ENCODE results near the gene OAS1.
A peak's percentile ranks its signal among the peaks of the same experiment; 100 is the strongest.

Gene OAS1

DNA sequence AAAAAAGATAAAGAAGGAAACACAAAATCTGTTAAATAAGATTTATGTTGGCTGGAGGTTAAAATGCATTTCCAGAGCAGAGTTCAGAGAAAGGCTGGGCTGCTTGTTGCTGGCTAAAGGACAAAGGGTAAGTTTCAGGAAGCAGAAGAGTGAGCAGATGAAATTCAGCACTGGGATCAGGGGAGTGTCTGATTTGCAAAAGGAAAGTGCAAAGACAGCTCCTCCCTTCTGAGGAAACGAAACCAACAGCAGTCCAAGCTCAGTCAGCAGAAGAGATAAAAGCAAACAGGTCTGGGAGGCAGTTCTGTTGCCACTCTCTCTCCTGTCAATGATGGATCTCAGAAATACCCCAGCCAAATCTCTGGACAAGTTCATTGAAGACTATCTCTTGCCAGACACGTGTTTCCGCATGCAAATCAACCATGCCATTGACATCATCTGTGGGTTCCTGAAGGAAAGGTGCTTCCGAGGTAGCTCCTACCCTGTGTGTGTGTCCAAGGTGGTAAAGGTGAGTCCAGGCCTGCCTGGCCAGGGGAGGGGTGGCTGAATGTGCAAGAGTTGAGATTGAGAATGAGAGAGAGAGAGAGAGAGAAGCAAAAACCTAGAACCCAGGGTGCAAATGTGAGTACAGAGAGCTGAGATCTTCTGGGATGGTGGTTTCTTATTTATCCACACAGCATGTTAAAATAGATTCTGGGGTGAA, at the start of gene OAS1:
TSS of gene OAS1 (plus strand) at position 251 of the 703 bp plus-strand sequence. CDS start at position 329, 78 bp downstream.
- Histone ChIP-seq H3K27me3 (ENCODE audit: low read depth, low read length) (no peaks in the 10 kb centered on the region), H3K27ac (ENCODE audit: low read length) (peak within 1 kb of the TSS; percentile 89), H3K36me3 (ENCODE audit: control insufficient read depth in 1 of 2, insufficient read depth in 2 of 2, low read length in 2 of 2) (peaks cover 3 to 11% of the 10 kb centered on the region in 2 donors), H3K4me1 (ENCODE audit: control insufficient read depth in 1 of 2, insufficient read depth in 2 of 2, low read length in 2 of 2) (peaks cover 7 to 25% of the 10 kb centered on the region in 2 donors), H3K4me3 (ENCODE audit: low read depth in 1 of 2, low read length in 2 of 2) (peak within 1 kb of the TSS; percentile 55 to 87), H3K9me3 (ENCODE audit: control insufficient read depth in 1 of 2, low read length in 2 of 2) (peaks cover 0 to 8% of the 10 kb centered on the region in 2 donors)

DNA sequence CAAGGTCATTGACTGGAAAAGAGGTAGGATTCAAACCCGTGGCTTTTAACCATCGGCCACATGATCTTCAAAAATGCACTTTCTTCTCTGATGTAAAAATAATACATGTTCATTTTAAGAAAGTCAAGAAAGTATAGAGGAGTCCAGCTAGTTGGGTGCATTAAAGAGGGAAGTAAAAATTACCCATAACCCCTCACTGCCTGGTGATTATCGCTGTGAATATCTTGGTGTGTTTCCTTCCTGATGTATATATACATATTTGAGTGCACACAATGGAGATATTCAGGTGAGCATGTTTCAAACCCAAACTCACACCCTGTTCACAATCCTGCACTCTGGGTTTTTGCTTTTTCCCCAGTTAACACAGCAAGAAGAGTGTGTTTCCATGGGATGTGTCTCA, 47.5 kb upstream of the OAS1 start:
- Histone ChIP-seq H3K4me3 (ENCODE audit: low read depth in 1 of 2, low read length in 2 of 2) (no peak overlapping the region), H3K36me3 (ENCODE audit: control insufficient read depth in 1 of 2, insufficient read depth in 2 of 2, low read length in 2 of 2) (no peaks in the 10 kb centered on the region), H3K27me3 (ENCODE audit: low read depth, low read length) (no peaks in the 10 kb centered on the region), H3K27ac (ENCODE audit: low read length) (no peak overlapping the region), H3K9me3 (ENCODE audit: control insufficient read depth in 1 of 2, low read length in 2 of 2) (no peaks in the 10 kb centered on the region), H3K4me1 (ENCODE audit: control insufficient read depth in 1 of 2, insufficient read depth in 2 of 2, low read length in 2 of 2) (no peaks in the 10 kb centered on the region)

DNA sequence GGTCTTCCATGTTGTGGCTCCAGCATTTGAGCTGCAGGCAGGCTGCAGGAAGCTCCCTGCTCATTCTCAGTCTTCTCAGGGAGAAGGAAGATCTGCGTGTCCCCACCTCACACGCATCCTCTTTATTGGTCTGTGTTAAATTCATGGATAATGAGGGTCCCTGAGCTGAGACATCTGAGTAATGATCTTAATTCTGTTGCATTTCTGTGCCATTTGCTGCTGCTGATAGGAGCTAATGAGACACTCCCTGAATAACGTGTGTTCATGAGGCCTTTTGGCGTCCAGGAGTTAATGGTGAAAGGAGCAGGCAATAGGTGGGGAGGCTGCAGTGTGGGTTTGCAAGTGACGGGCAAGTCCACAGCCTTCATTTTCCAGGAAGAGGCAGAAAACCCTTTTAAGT, 46.6 kb upstream of the OAS1 start:
- H3K9me3 ChIP-seq (ENCODE audit: control insufficient read depth in 1 of 2, low read length in 2 of 2): no peaks in the 10 kb centered on the region
- no peak overlapping the region for H3K27ac ChIP-seq (ENCODE audit: low read length)
- no peaks in the 10 kb centered on the region for H3K36me3 ChIP-seq (ENCODE audit: control insufficient read depth in 1 of 2, insufficient read depth in 2 of 2, low read length in 2 of 2)
- no peaks in the 10 kb centered on the region for H3K4me1 ChIP-seq (ENCODE audit: control insufficient read depth in 1 of 2, insufficient read depth in 2 of 2, low read length in 2 of 2)
- no peaks in the 10 kb centered on the region for H3K27me3 ChIP-seq (ENCODE audit: low read depth, low read length)
- no peak overlapping the region for H3K4me3 ChIP-seq (ENCODE audit: low read depth in 1 of 2, low read length in 2 of 2)

DNA sequence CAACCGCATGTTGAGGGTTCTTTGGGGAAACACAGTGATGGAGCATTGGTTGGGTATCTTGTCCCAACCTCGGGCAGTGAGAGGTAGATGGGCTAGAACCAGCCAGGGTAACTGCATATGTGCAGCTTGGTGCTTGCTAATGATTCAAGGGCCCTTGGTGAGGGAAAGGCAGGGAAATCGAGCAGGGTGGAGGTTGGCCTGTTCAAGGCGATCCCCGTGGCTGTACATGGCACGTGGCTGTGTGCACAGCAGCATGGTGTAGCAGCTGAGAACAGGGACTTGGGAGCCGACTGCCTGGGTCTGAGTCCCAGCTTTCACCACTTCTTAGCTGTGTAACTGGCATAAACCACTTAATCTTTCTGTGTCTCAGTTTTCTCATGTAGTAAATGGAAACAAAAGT, 45.5 kb upstream of the OAS1 start:
- Histone ChIP-seq H3K4me3 (ENCODE audit: low read depth in 1 of 2, low read length in 2 of 2) (no peak overlapping the region), H3K4me1 (ENCODE audit: control insufficient read depth in 1 of 2, insufficient read depth in 2 of 2, low read length in 2 of 2) (no peaks in the 10 kb centered on the region), H3K36me3 (ENCODE audit: control insufficient read depth in 1 of 2, insufficient read depth in 2 of 2, low read length in 2 of 2) (no peaks in the 10 kb centered on the region), H3K27ac (ENCODE audit: low read length) (no peak overlapping the region), H3K27me3 (ENCODE audit: low read depth, low read length) (no peaks in the 10 kb centered on the region), H3K9me3 (ENCODE audit: control insufficient read depth in 1 of 2, low read length in 2 of 2) (no peaks in the 10 kb centered on the region)

DNA sequence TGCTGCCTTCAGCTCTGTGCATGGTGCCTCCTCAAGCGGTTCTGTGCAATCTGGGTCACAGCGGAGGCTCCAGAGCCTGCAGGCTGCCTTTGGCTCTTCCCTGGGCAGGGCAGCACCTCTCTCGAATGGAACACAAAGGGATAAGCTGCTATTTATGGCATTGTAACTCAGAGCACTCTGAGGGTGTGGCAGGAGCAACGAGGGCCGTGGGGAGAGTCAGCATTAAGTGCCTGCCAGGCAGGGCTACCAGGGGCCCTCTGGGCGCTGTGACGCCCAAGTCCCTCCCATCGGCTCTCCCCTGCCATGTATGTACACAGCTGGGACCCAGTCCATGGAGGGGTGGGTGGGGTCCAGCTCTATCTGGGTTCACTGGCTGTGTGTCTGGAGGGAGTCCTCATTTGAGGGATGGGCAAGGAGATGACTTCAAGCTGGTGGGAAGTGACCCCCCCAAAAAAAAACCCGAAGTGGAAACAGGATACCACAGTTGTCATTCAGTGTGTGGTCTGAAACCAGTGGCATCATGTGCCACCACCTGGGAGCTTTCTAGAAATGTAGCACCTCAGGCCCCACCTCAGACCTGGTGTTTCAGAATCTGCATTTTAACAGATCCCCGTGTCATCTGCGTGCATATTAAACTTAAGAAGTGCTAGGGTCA, 44.0 kb upstream of the OAS1 start:
- Histone ChIP-seq H3K4me3 (ENCODE audit: low read depth in 1 of 2, low read length in 2 of 2) (no peak overlapping the region), H3K9me3 (ENCODE audit: control insufficient read depth in 1 of 2, low read length in 2 of 2) (no peaks in the 10 kb centered on the region), H3K36me3 (ENCODE audit: control insufficient read depth in 1 of 2, insufficient read depth in 2 of 2, low read length in 2 of 2) (no peaks in the 10 kb centered on the region), H3K4me1 (ENCODE audit: control insufficient read depth in 1 of 2, insufficient read depth in 2 of 2, low read length in 2 of 2) (no peaks in the 10 kb centered on the region), H3K27me3 (ENCODE audit: low read depth, low read length) (no peaks in the 10 kb centered on the region), H3K27ac (ENCODE audit: low read length) (no peak overlapping the region)

DNA sequence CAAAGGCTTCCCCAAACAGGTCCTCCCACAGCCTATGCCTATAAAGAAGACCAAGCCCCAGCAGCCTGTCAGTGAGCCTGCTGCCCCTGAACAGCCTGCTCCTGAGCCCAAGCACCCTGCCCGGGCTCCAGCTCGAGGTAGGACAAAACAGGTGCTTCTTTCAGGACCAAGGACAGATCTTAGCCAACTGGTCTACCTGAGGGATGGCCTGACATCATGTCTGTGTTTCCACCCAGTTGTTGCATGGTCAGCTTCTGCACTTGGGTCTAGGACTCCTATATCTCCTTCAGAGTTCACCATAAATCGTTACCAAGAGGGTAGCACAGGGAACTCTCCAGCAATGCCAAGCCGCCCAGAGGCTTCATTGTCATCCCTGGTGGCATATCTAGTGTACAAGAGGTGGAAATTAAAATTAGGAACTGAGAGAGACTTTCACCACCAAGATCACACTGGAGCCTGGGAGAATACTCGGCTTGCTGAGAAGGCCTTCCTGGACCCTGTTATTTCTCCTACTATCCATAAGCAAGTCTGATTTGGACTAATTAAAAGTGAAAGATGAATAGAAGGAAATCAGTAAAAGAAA, 38.2 kb upstream of the OAS1 start:
- Histone ChIP-seq H3K27ac (ENCODE audit: low read length) (no peak overlapping the region), H3K4me3 (ENCODE audit: low read depth in 1 of 2, low read length in 2 of 2) (no peak overlapping the region), H3K4me1 (ENCODE audit: control insufficient read depth in 1 of 2, insufficient read depth in 2 of 2, low read length in 2 of 2) (no peaks in the 10 kb centered on the region), H3K27me3 (ENCODE audit: low read depth, low read length) (no peaks in the 10 kb centered on the region), H3K36me3 (ENCODE audit: control insufficient read depth in 1 of 2, insufficient read depth in 2 of 2, low read length in 2 of 2) (no peaks in the 10 kb centered on the region), H3K9me3 (ENCODE audit: control insufficient read depth in 1 of 2, low read length in 2 of 2) (no peaks in the 10 kb centered on the region)

DNA sequence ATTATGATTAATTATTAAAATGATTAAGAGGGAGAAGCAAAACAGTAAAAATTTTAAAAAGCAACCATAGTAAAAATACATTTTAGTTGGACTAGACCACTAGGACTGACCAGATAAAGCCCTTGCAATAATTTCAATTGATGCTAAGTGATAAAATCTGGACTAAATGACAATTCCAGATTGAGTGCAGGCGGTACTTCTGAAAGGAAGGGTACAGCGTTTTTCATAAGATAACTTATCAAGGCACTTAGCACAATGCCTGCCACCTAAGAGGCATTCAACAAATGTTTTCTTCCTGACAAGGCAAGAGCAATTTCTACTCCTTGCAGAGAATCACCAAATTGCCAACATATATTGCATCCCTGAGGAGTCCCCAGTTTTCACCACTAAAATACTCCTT, 37.7 kb upstream of the OAS1 start:
- no peaks in the 10 kb centered on the region for H3K9me3 ChIP-seq (ENCODE audit: control insufficient read depth in 1 of 2, low read length in 2 of 2)
- H3K4me1 ChIP-seq (ENCODE audit: control insufficient read depth in 1 of 2, insufficient read depth in 2 of 2, low read length in 2 of 2): no peaks in the 10 kb centered on the region
- no peaks in the 10 kb centered on the region for H3K27me3 ChIP-seq (ENCODE audit: low read depth, low read length)
- H3K4me3 ChIP-seq (ENCODE audit: low read depth in 1 of 2, low read length in 2 of 2): no peak overlapping the region
- no peak overlapping the region for H3K27ac ChIP-seq (ENCODE audit: low read length)
- no peaks in the 10 kb centered on the region for H3K36me3 ChIP-seq (ENCODE audit: control insufficient read depth in 1 of 2, insufficient read depth in 2 of 2, low read length in 2 of 2)

DNA sequence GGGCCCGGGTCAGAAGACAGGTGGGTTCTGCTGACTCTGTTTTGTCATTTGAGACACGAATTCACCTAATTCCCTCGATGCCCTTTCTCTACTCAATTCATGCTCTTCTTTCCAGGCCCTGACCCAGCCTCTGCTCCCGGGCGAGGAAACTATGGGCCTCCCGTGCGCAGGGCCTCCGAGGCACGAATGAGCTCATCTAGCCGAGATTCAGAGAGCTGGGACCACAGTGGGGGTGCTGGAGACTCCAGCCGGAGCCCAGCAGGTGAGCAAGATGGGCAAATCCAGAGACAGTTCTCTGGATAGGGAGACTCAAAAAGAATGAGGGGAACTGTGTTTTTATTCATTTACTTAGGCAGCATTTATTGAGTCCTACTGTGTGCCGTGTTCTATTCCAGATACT, 37.0 kb upstream of the OAS1 start:
- Histone ChIP-seq H3K9me3 (ENCODE audit: control insufficient read depth in 1 of 2, low read length in 2 of 2) (no peaks in the 10 kb centered on the region), H3K4me1 (ENCODE audit: control insufficient read depth in 1 of 2, insufficient read depth in 2 of 2, low read length in 2 of 2) (no peaks in the 10 kb centered on the region), H3K4me3 (ENCODE audit: low read depth in 1 of 2, low read length in 2 of 2) (no peak overlapping the region), H3K36me3 (ENCODE audit: control insufficient read depth in 1 of 2, insufficient read depth in 2 of 2, low read length in 2 of 2) (no peaks in the 10 kb centered on the region), H3K27ac (ENCODE audit: low read length) (no peak overlapping the region), H3K27me3 (ENCODE audit: low read depth, low read length) (no peaks in the 10 kb centered on the region)

DNA sequence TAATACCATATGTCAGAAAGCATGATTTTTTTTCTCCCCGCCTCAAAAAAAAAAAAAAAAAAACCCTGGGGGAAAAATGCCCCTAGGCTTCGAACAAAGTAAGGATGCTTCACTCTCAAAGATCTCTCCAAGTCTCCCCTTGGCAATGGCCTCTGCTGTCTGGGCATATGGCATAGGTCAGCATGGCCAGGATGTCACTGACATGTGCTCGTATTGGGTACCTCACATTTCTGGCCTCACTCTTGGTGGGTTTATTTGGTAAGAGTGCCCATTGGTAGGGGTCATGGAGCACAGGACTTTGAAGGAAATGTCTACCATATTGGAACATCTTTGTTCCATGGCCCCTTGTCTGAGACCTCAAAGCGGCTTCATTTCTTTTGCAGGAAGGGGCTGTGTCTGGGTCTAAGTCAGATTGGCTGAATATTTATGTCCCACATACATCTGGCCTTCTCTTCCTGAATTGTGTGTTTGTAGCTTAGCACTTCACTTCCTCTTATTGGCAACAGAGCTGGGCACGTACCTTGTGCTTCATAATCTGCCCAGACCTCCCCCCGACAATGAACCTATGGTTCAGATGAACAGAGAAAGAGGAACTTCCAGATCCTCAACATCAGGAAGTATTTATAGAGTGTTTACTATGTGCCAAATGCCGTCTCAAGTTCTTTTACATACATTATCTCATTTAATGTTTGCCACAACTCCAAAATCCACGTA, 36.3 kb upstream of the OAS1 start:
- Histone ChIP-seq H3K36me3 (ENCODE audit: control insufficient read depth in 1 of 2, insufficient read depth in 2 of 2, low read length in 2 of 2) (no peaks in the 10 kb centered on the region), H3K27ac (ENCODE audit: low read length) (no peak overlapping the region), H3K4me3 (ENCODE audit: low read depth in 1 of 2, low read length in 2 of 2) (no peak overlapping the region), H3K9me3 (ENCODE audit: control insufficient read depth in 1 of 2, low read length in 2 of 2) (no peaks in the 10 kb centered on the region), H3K4me1 (ENCODE audit: control insufficient read depth in 1 of 2, insufficient read depth in 2 of 2, low read length in 2 of 2) (no peaks in the 10 kb centered on the region), H3K27me3 (ENCODE audit: low read depth, low read length) (no peaks in the 10 kb centered on the region)

DNA sequence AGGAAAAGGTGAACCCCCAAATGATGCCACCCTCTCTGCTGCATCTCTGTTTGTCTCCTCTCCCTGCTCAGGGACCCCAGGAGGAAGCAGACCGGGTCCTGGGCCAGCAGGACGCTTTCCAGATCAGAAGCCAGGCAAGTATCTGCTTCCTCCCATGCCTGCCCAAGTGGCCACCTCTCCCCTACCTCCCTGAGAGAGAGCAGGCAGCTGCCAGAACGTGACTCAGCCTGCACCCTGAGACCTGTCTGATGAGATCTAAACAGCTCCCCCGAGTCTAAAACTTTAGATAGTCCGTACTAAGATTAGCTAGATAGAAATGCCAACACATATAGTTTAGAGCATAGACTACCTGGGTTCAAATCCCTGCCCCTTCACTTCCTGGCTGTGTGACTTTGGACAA, 31.2 kb upstream of the OAS1 start:
- Histone ChIP-seq H3K4me1 (ENCODE audit: control insufficient read depth in 1 of 2, insufficient read depth in 2 of 2, low read length in 2 of 2) (no peaks in the 10 kb centered on the region), H3K9me3 (ENCODE audit: control insufficient read depth in 1 of 2, low read length in 2 of 2) (no peaks in the 10 kb centered on the region), H3K4me3 (ENCODE audit: low read depth in 1 of 2, low read length in 2 of 2) (no peak overlapping the region), H3K27me3 (ENCODE audit: low read depth, low read length) (peaks cover 12% of the 10 kb centered on the region), H3K36me3 (ENCODE audit: control insufficient read depth in 1 of 2, insufficient read depth in 2 of 2, low read length in 2 of 2) (no peaks in the 10 kb centered on the region), H3K27ac (ENCODE audit: low read length) (no peak overlapping the region)

DNA sequence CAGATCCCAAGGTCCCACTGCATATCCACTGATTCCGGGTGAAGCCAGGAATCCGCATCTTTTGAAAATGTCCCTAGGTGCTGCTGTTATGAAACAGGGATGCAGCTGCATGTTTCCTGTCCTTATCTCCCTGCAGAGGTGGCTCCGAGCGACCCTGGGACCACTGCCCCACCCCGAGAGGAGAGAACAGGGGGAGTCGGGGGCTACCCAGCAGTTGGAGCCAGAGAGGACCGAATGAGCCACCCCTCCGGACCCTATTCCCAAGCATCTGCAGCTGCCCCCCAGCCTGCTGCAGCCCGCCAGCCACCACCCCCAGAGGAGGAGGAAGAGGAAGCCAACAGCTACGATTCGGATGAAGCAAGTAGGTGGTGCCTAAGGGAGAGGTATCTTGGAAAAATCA, 30.3 kb upstream of the OAS1 start:
- H3K27ac ChIP-seq (ENCODE audit: low read length): no peak overlapping the region
- no peaks in the 10 kb centered on the region for H3K36me3 ChIP-seq (ENCODE audit: control insufficient read depth in 1 of 2, insufficient read depth in 2 of 2, low read length in 2 of 2)
- H3K9me3 ChIP-seq (ENCODE audit: control insufficient read depth in 1 of 2, low read length in 2 of 2): no peaks in the 10 kb centered on the region
- H3K27me3 ChIP-seq (ENCODE audit: low read depth, low read length): peaks cover 12% of the 10 kb centered on the region
- H3K4me1 ChIP-seq (ENCODE audit: control insufficient read depth in 1 of 2, insufficient read depth in 2 of 2, low read length in 2 of 2): no peaks in the 10 kb centered on the region
- H3K4me3 ChIP-seq (ENCODE audit: low read depth in 1 of 2, low read length in 2 of 2): no peak overlapping the region
